Activated T-cell treated with anti-CD3 and anti-CD28 coated beads for 24 hours (primary cell): ENCODE measurements around the gene DHX15.

Experiments used
- DNase-seq: peaks from one replicate; pipeline ENCODE4 v3.0.0-alpha.2; 2020; ENCODE audit warnings: low read depth

DHX15 gene

GRCh38 chr4:24482871-24483270 is 101.5 kb downstream of the DHX15 start:
- DNase-seq = no peak

GRCh38 chr4:24477919-24478318 is 106.4 kb downstream of the DHX15 start:
- DNase-seq = no peak
